Stromal cell of bone marrow (primary cell): ENCODE data around the gene TLE2.

ENCODE experiments used
- DNase-seq: peaks from one replicate; pipeline ENCODE4 v3.0.0-alpha.2; 2012; ENCODE audit warnings: low read depth

The TLE2 gene

DNA sequence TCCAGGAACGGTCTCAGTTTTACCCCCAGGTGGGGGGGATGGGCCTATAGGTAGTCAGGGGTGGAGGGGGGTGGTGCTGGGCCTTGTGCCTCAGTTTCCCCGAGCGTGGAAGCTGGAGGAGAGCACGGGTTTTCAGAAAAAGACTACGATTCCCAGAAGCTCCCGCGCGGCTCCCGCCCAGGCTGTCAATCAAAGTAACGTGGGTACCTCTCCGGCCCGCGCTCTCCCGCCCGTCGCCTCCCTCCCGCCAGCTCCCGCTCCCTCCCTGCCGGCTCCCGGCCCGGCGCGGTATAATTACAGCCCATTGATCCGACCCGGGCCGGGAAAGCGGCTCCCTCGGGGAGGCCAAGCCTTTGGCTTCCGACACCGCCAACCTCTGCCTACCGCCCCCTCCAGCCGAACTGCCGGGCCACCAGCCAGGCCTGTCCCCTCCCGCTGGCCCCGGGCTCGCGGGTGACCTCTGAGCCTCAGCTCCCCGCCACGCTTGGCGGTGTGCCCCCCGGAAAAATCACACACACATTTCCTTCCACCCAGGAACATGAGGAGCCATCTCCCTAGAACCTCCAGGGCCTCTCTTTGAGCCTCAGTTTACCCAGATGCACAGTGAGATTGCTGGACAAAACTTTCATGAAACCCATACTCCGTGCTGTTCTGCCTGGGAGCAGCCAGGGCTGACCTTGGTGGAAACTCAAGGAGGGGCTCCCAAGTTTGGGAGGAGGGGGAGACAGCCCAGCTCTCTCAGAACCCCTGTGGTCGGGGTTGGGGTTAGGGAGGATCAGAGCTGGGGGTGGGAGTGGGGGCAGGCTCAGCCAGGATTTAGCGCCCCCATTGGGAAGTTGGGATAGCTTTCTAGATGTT is 7.3 kb upstream of the TLE2 start:
- peak; percentile 81 for DNase-seq

DNA sequence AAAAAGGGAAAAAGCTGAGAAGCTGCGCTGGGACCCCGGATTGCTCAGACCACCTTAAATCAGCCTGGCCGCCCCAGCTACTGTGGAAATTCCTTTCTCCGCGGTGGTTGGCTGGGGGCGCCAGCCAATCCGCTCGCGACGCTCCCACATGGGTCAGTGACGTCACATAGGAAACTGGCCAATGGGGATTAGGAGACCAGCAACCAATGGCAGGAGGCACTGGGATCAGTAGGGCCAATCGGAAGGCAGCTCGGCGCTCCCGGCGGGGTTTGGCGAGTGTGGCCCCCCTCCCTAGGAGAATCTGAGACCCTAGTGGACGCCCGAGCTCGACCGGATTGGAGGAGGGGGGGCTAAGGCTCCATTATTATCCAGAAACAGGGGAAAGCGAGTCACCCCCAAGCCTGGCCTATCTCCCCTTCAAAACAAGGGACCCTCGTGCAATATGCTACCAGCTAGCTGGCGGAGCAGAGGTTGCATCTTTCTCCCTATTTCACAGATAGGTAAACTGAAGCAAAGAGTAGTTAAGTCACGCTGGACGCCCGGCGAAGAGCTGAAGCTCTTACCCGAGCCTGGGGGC is 6.5 kb upstream of the TLE2 start:
- DNase-seq, result peak; percentile 99

DNA sequence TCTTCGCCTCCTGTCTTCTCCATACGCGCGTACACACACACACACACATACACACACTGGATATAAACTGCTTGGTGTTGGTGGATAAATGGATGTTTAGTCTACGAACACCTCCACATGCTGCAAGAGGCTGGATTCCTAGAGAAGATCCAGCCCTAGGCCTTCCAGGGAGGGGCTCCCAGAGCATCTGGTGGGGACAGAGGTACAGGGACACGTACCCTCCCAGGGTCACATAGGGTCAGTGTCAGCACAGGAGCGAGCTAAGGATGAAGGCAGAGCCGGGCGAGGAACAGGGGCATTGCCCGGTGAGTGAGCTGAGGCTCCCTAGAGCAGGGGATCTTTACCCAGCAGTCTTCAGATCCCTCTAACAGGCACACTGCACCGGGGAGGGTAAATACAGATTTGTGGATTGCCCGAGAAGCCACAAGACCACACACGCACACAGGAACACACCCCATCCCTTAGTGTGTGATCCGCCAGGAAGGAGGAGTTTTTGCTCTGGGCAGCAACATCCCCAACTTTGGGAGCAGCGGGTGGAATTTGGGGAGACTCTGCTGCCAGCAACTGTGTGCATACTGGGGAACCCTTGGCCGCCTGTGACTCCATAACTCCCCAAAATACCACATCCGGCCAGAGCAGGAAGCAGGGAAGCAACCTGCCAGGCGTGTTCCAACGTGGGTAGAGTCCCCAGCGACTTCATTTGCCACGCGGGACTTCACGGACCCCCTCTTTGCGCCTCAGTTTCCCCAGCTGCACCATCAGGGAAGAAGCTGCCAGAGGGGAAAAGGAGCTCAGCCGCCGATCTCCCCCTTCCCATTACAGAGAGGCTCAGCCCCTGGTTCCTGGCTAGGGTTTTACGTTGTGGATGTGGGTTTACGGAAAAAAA is 5.8 kb upstream of the TLE2 start:
- peak; percentile 13 for DNase-seq

DNA sequence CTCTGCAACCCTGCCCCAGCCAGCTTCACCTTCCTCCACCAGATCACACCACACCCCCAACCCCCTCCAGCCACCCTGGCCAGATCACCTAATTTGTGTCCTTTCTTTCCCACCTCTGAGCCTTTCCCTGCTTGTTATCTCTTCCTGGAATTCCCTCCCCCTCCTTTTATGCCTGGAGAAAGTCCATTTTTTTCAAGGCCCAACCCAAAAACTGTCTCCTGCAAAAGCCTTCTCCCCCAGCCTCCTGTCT is 5.3 kb upstream of the TLE2 start:
- no peak for DNase-seq

DNA sequence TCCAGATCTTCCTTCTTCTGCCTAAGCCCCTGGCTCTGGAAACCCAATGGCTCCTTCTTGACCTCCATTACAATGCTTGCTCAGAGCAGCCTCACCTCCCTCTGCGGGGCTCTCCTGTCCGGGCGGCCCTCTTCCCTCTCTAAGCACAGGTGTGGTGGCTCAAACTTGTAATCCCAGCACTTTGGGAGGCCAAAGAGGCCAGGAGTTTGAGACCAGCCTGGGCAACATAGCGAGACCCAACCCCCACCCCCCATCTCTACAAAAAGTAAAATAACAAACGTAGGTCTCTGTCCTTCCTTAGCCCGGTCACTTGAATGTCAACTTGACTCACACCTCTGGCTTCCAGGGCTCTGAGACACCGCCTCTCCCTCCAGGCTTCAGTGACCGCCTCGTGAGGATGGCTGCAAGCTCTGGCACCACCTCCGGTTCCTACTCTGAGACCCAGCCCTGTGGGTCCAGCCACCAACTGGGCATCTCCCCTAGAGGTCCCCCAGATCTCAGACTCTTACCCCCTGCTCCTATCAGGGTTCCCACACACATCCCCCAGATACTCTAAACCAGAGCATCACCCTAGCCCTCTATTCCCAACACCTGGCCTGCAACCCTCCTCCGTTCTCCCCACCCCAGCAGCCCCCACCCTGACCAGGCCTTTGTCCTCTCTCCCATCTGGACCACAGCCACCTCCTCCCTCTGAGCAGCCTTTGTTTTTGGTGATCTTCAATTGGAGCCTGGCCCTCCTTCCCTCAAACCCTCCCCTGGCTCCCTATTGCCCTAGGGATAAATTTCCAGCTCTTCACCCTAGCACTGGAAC is 4.7 kb upstream of the TLE2 start:
- DNase-seq, result no peak

DNA sequence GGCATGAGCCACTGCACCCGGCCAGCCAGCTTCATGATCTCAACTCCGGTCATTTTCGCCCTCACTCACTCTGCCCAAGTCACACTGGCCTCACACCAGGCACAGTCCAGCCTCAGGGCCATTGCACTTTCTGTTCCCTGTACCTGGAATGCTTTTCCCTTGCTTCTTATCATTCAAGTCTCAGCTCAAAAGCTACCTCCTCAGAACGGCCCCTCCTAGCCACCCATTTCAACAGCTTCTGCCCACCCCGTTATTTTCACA is 2.5 kb upstream of the TLE2 start:
- DNase-seq, result no peak

DNA sequence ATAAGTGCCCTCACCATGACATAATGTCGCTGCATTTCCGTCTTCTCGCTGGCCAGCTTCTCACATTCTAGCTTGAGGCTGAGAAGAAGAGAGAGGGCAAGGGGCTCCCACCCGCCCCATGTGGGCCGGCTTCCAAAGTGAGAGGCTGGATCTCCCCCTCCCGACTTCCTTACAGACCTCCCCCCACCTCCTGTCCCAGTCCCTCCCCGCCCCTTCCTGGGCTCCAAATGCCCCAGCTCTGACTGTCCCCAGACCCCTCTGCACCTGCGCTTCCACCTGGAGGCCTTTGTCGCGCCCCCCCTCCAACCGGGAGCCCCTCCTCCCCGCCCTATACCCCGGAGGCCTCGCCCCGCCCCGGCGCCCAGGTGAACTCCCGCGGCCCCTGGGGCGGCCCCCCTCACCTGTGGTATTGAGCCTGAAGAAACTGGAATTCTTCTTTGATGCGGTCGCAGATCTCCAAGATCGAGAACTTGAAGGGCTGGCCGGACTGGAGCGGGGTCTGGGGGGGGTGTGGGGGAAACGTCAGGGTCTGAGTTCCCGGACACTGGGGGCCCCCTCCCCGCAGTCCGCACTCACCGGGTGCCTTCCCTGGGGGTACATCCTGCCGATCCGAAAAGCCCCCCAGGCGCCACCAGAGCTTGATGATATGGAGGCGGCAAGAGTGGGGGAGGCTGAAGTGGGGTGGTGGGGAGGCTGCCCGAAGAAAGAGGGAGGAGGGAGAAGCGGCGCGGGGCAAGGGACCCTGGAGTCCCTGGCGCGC is 595 bp downstream of the TLE2 start:
- no peak for DNase-seq

DNA sequence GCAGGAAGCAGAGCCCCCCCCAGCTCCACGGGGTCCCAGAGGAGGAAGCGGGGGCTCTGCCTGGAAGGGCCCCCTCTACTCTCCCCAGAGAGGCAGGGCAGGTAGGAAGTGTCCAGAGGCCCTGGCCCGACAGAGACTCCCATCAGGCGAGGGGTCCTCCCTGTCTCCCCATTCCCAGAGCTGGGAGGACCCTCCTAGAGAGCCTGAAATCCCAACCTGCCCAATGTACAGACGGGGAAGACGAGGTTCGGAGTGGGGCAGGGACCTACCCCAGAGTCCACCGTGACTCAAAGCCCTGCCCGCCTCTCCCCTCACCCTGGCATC is 1.1 kb downstream of the TLE2 start:
- DNase-seq, result no peak

DNA sequence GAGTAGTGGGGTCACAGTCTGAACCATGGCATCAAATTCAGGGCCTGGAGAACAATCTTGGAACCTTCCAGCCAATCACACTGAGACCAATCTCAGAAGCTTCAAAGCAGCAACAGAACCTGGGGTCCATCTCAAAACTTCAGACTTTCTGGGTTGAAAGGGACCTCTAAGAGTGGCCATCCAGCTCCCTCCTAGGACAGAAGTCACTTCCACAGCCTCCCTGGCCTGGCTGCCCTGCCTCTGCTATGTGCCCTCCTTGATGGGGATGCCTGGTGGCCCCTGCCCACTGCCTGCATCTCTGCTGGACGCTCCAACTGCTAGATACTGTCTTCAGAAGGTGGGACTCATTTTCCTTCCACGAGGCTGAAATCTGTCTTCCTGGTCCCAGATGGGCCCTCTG is 1.8 kb downstream of the TLE2 start:
- DNase-seq, result no peak

DNA sequence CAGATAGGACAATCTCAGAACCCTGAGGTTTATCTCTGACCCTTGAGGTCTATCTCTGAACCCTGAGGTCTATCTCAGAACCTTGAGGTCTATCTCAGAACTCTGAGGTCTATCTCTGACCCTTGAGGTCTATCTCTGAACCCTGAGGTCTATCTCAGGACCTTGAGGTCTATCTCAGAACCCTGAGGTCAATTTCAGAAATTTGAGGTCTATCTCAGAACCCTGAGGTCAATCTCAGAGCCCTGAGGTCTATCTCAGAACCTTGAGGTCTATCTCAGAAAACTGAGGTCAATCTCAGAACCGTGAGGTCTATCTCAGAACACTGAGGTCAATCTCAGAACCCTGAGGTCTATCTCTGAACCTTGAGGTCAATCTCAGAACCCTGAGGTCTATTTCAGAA is 2.3 kb downstream of the TLE2 start:
- DNase-seq, result no peak

DNA sequence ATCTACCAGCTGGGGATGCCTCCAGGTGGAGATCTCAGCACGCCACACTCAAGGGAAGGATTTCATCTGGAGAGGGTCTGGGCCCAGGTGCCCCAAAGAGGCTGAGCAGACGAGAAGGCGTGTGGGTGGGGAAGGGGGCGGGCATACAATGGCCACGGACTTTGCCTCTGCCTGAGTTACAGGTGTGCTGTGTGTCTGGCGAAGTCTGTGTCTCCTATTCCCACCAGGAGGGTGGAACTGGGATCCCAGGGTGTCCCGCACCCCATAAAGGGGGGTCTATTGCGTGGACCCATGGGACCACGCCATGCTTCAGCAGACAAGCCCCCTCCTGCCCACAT is 3.6 kb downstream of the TLE2 start:
- no peak for DNase-seq

DNA sequence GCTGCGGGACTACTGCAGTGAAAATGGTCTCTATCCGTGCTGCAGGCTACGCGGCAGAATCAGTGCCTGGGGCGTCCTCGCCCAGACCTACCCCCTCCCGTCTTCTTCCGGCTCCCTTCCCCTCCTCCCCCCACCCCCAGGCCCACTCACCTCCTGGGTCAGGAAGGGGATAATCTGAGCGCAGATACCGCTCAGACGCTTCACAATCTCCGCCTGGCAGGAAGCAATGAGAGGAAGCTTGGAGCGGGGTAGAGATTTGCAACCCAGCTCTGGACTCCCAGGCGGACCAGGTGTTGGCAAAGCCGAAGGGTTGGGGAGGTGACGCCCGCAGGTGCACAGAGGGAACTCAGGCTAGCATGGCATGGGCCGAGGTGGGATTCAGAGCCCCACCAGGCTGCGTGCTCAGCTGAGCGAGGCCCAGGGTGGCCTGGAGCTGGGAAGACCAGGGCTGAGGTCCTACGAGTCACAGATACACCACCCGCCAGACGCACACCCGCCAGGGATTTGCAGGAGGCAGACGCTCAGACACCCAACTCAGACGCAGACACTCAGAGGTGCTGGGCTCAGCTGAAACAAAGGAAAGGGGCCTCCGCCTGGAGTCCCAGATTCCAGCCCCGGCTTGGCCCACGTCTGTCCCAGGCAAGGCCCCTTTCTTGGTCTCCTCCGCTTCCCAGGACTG is 4.1 kb downstream of the TLE2 start:
- DNase-seq, result no peak

DNA sequence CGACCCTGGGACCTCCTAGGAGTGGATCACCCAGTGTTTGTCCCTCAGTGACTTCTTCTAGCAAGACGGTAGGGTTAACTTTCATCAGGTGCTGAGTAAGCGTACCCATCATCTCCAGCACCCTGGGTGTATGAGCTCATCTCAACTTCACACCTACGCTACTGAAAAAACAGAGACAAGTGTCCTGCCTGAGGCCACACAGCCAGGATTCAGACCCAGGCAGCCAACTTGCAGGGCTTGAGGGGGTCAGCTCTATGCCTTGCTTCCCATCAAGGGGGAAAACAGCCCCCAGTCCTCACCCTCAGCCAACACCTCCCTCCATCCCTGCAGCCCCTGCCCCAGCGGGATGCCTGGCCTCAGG is 4.6 kb downstream of the TLE2 start:
- no peak for DNase-seq

DNA sequence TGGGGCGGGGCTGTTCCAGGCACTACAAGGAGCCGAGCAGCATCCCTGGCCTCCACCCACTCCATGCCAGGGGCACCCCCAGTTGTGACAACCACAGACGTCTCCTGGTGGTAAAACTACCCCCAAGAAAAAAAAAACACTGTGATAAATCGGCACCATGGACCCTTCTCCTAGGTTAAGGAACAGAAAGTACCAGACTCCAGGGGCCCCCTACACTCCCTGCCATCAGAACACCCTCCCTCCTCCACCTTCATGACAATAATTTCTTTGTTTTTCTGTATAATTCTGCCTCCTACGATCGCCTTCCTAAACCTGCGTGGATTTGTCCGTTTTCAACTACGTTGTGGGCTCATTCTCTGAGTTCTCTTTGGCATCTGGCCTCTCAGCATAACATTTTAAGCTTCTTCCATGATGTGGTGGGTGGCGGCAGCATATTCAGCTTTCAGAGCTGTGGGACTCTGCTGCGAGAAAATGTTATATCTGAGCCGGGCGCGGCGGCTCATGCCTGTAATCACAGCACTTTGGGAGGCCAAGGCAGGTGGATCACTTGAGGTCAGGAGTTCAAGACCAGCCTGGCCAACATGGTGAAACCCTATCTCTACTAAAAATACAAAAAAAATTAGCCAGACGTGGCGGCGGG is 8.6 kb downstream of the TLE2 start:
- DNase-seq, result no peak

DNA sequence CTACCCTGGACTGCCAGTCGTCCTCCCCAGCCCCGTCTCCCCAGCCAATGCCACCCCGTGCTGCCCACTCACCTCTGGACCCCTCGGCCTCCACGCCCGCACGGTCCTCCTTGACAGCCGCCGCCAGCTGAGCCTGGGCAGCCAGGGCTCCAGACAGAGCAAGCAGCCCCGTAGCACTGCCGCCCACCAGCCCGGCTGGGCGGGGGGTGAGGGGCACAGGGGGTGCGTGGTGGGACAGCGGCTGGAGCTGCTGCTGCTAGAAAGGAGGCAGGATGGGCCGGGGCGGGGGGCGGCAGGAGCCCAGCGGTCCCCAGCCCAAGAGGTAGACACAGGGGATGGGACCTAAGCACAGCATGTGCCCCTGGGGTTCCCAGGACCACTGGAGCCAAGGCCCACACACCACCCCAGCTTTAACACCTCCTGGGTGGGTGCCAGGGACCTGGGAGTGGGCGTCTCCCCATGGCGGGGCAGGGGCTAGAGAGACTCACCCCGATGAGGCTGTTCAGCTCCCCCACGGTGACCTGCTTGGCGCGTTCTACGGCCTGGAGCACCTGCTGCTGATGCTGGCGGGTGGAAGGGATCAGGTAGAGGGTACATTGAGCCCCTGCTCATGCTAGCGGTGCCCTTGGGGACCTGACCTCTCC is 9.7 kb downstream of the TLE2 start:
- DNase-seq, result no peak

DNA sequence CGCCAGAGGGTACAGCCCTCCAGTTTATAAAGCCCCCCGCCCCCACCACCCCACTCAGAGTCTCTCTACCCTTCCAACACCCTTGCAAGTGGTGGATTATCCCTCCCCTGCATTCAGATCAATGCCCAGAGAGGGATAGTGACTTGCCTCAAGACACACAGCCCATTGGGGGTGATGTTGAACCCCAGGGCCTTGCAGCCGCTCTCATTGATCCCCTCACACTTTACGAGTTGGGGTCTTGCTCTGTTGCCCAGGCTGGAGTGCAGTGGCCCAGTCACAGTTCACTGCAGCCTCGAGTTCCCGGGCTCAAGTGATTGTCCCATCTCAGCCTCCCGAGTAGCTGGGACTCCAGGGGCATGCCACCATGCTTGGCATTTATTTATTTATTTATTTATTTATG is 11.2 kb downstream of the TLE2 start:
- DNase-seq, result no peak

DNA sequence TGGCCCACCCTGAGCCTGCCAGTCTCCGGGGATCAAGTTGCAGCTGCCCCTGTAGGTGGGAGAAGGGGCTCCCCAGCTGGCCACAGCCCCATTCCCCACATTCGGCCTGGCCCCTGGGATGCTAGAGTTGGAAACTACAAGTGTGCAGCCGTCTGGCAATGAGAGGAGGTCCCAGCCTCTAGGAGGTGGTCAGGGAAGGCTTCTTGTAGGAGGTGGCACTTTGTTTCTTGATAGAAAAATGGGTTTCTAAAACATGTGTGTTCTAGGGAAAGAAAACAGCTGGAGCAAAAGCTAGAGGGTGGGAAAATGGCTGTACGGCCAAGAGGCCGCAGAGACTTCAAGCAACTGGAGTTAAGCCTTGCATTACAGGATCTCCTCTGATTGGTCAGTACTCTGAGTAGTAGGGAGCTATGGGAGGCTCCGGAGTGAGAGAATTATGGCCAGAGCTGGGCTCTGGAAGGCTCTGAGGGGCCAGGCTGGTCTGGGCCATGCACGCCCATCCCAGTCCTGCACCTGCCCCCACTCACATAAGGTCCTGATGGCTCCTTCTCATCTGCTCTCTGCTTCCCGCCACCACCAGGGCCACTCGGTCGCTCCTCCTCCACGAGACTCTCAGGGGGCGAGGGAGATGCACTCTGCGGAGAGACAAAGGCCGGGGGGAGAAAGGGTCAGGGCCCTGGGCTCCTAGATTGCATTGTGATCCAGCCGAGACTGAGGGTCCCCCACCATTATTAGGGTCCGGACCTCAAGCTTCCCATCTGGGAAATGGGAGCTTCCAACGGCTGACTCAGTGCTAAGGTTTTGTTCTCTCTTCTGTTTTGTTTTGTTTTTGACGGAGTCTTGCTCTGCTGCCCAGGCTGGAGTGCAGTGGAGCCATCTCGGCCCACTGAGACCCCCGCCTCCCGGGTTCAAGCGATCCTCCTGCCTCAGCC is 13.7 kb downstream of the TLE2 start:
- DNase-seq, result no peak

DNA sequence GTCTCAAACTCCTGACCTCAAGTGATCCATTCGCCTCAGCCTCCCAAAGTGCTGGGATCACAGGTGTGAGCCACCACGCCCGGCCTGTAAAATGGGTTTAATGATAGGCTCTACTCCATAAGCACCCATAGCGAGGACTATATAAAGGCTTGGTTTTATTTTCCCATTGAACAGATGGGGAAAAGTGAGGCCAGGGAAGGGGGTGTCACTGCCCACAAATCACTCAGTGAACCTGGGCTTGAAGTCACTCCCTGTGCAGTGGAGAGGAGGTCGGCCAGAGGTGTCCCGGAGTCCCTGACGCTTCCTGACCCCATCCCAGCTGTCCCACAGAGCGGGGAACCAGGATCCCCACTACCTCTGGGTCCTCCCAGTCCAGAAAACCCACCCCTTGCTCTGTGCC is 14.9 kb downstream of the TLE2 start:
- no peak for DNase-seq

DNA sequence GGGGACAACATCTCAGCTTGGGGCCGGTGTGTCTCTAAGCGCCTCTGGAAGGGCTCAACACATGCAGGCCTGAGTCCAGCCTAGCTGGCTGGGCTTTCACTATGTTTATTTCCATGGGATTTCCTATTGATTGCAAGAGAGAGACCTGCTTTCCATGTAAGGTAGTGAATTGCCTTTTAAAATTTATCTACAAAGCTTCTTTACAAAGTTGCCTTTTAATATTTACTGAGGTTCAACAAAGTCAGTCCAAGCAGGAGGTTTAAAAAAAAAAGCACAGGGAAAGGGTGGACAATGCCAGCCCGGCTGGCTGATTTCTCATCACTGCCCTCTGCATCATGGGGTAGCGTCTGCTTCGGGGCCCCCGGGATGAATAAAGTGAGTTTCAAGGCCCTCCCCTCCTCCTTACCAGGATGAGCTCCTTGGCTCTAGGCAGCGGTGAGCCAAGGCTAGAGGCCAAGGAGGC is 15.8 kb downstream of the TLE2 start:
- no peak for DNase-seq
